WTC11 (cell line): ENCODE data around the gene PLPPR1.

Experiments
- CREB1 ChIP-seq: sonication (generic); formaldehyde crosslinking; IDR thresholded peaks from 2 replicates; pipeline ENCODE4 v1.8.0; 2023; ENCODE audit warnings: mild to moderate bottlenecking, missing genetic modification reagents
- FOXJ3 ChIP-seq: sonication (generic); formaldehyde crosslinking; IDR thresholded peaks from 2 replicates; pipeline ENCODE4 v1.9.0; 2021; ENCODE audit warnings: missing genetic modification reagents, mild to moderate bottlenecking, borderline replicate concordance
- TEAD4 ChIP-seq: sonication (generic); formaldehyde crosslinking; IDR thresholded peaks from 2 replicates; pipeline ENCODE4 v1.8.0; 2022; ENCODE audit warnings: mild to moderate bottlenecking, missing genetic modification reagents
- TF ChIP-seq, protein P1 (sequence below): fragments of 200-600 bp; IDR thresholded peaks from 2 replicates; pipeline ENCODE4 v1.8.0; 2022; ENCODE audit warnings: antibody characterized with exemption
- TF ChIP-seq, protein P2 (sequence below): sonication (generic); formaldehyde crosslinking; IDR thresholded peaks from 2 replicates; pipeline ENCODE4 v1.8.1; 2022; ENCODE audit warnings: low read depth, missing genetic modification reagents, borderline replicate concordance
- TF ChIP-seq, protein P3 (sequence below): sonication (generic); formaldehyde crosslinking; IDR thresholded peaks from 2 replicates; pipeline ENCODE4 v1.8.0; 2022; ENCODE audit warnings: mild to moderate bottlenecking, missing genetic modification reagents

DNA sequence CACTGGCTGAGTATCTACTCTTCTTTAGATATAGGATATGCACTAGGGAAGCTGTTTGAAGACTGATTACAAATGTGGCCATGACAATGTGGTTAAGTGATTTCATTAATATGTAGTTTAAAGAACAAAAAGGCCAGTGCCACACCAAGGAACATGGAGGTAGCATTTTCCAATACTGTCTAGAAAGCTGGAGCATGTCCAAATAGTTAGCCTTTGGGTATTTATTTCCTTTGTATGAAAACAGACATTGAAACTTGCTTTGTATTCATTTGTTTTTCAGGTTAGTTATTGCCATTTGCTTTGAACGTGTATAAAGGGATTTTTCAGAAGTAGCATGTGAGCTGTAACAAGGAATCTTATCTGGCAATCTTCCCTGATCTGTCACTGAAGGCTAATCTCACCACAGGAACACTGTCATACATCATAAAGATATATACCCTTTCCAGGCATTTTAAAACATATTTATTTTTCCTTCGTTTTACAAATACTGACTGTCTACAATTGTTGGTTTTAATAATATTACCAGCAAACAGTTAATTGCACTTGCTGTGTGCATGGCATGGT, 93.4 kb downstream of the PLPPR1 start:
- TF ChIP-seq, protein P1, sequence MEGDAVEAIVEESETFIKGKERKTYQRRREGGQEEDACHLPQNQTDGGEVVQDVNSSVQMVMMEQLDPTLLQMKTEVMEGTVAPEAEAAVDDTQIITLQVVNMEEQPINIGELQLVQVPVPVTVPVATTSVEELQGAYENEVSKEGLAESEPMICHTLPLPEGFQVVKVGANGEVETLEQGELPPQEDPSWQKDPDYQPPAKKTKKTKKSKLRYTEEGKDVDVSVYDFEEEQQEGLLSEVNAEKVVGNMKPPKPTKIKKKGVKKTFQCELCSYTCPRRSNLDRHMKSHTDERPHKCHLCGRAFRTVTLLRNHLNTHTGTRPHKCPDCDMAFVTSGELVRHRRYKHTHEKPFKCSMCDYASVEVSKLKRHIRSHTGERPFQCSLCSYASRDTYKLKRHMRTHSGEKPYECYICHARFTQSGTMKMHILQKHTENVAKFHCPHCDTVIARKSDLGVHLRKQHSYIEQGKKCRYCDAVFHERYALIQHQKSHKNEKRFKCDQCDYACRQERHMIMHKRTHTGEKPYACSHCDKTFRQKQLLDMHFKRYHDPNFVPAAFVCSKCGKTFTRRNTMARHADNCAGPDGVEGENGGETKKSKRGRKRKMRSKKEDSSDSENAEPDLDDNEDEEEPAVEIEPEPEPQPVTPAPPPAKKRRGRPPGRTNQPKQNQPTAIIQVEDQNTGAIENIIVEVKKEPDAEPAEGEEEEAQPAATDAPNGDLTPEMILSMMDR = no peak
- TF ChIP-seq FOXJ3 (CRISPR knock-in tag) (no peak), TEAD4 (CRISPR knock-in tag) (no peak), CREB1 (no peak)
- TF ChIP-seq, protein P2, sequence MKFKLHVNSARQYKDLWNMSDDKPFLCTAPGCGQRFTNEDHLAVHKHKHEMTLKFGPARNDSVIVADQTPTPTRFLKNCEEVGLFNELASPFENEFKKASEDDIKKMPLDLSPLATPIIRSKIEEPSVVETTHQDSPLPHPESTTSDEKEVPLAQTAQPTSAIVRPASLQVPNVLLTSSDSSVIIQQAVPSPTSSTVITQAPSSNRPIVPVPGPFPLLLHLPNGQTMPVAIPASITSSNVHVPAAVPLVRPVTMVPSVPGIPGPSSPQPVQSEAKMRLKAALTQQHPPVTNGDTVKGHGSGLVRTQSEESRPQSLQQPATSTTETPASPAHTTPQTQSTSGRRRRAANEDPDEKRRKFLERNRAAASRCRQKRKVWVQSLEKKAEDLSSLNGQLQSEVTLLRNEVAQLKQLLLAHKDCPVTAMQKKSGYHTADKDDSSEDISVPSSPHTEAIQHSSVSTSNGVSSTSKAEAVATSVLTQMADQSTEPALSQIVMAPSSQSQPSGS (CRISPR knock-in tag) = no peak
- TF ChIP-seq, protein P3, sequence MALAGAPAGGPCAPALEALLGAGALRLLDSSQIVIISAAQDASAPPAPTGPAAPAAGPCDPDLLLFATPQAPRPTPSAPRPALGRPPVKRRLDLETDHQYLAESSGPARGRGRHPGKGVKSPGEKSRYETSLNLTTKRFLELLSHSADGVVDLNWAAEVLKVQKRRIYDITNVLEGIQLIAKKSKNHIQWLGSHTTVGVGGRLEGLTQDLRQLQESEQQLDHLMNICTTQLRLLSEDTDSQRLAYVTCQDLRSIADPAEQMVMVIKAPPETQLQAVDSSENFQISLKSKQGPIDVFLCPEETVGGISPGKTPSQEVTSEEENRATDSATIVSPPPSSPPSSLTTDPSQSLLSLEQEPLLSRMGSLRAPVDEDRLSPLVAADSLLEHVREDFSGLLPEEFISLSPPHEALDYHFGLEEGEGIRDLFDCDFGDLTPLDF (CRISPR knock-in tag) = no peak
